Neural crest cell (in vitro differentiated cells): ENCODE measurements around the gene GPD2. TPM values are rescaled to one million over a fixed set of nuclear protein-coding genes. Genes with fewer than 3 reads are reported as not detected.

Experiments
- DNase-seq: peaks from one replicate; pipeline ENCODE4 v3.0.0; 2021; ENCODE audit warnings: low read depth, mixed read lengths, low spot score
- H3K27ac Mint-ChIP-seq: one replicate; pipeline ENCODE4 v1.8.0; 2021; ENCODE audit warnings: mild to moderate bottlenecking, mixed read lengths; ENCODE audit not compliant: unreplicated experiment
- H3K27me3 Mint-ChIP-seq: 2 replicates; pipeline ENCODE4 v1.8.0; 2021; ENCODE audit warnings: low read depth, mild to moderate bottlenecking, mixed read lengths
- H3K36me3 Mint-ChIP-seq: 2 replicates; pipeline ENCODE4 v1.8.0; 2021; ENCODE audit warnings: low read depth, mild to moderate bottlenecking, mixed read lengths
- H3K4me1 Mint-ChIP-seq: 2 replicates; pipeline ENCODE4 v1.8.0; 2021; ENCODE audit warnings: mixed read lengths
- H3K4me3 Mint-ChIP-seq: one replicate; pipeline ENCODE4 v1.8.0; 2021; ENCODE audit warnings: mild to moderate bottlenecking, mixed read lengths
- H3K9me3 Mint-ChIP-seq: 2 replicates; pipeline ENCODE4 v1.8.0; 2021; ENCODE audit warnings: mixed read lengths
- CTCF ChIP-seq: fragments of 200-600 bp; sonication (generic); conservative IDR thresholded peaks from 2 replicates; pipeline ENCODE4 v1.5.0; 2021; ENCODE audit warnings: antibody characterized with exemption, mild to moderate bottlenecking
- total RNA-seq: library from RNA; stranded (reverse); gene quantifications from 2 replicates; pipeline ENCODE4 v1.2.1, GENCODE V29; 2021

GPD2 gene
- total RNA-seq, 1 donor from 2014 or later = 54.4 TPM

GRCh38 chr2:156399224-156399949, 36.8 kb upstream of the GPD2 start:
- Mint-ChIP-seq H3K36me3 (peaks cover 5% of the 10 kb centered on the region), H3K27ac (no peak overlapping the region), H3K9me3 (peaks cover 6% of the 10 kb centered on the region), H3K4me1 (peaks cover 29% of the 10 kb centered on the region), H3K4me3 (peak overlapping the region; percentile 91), H3K27me3 (peaks cover 18% of the 10 kb centered on the region)
- TF ChIP-seq CTCF = no peak
- DNase-seq = no peak

GRCh38 chr2:156399950-156400705, 36.1 kb upstream of the GPD2 start:
- Mint-ChIP-seq H3K27ac (peak overlapping the region; percentile 38), H3K4me3 (peak overlapping the region; percentile 91), H3K4me1 (peaks cover 29% of the 10 kb centered on the region), H3K9me3 (peaks cover 3% of the 10 kb centered on the region), H3K36me3 (peaks cover 5% of the 10 kb centered on the region), H3K27me3 (peaks cover 18% of the 10 kb centered on the region)
- no peak for DNase-seq
- no peak for TF ChIP-seq CTCF

GRCh38 chr2:156400706-156401678, 35.2 kb upstream of the GPD2 start:
- no peak for TF ChIP-seq CTCF
- Mint-ChIP-seq H3K27me3 (peaks cover 18% of the 10 kb centered on the region), H3K4me1 (peaks cover 29% of the 10 kb centered on the region), H3K27ac (peak overlapping the region; percentile 12), H3K36me3 (peaks cover 5% of the 10 kb centered on the region), H3K9me3 (peaks cover 3% of the 10 kb centered on the region), H3K4me3 (peak overlapping the region; percentile 91)
- DNase-seq = peak; percentile 74

GRCh38 chr2:156401861-156402260, 34.3 kb upstream of the GPD2 start:
- peaks cover 5% of the 10 kb centered on the region for H3K36me3 Mint-ChIP-seq
- no peak for TF ChIP-seq CTCF
- H3K27me3 Mint-ChIP-seq = peaks cover 18% of the 10 kb centered on the region
- DNase-seq = no peak
- no peak overlapping the region for H3K27ac Mint-ChIP-seq
- peak overlapping the region; percentile 91 for H3K4me3 Mint-ChIP-seq
- peaks cover 3% of the 10 kb centered on the region for H3K9me3 Mint-ChIP-seq
- peaks cover 29% of the 10 kb centered on the region for H3K4me1 Mint-ChIP-seq

GRCh38 chr2:156405586-156405985, 30.6 kb upstream of the GPD2 start:
- no peak overlapping the region for H3K4me3 Mint-ChIP-seq
- DNase-seq = no peak
- H3K9me3 Mint-ChIP-seq = peaks cover 3% of the 10 kb centered on the region
- H3K27me3 Mint-ChIP-seq = peaks cover 5% of the 10 kb centered on the region
- no peak overlapping the region for H3K27ac Mint-ChIP-seq
- H3K36me3 Mint-ChIP-seq = peaks cover 5% of the 10 kb centered on the region
- TF ChIP-seq CTCF = no peak
- peaks cover 13% of the 10 kb centered on the region for H3K4me1 Mint-ChIP-seq
